Esophagus squamous epithelium (tissue), 5 donors: ENCODE data around the gene SLC34A1. TPM values are rescaled to one million over a fixed set of nuclear protein-coding genes. Genes with fewer than 3 reads are reported as not detected.

Experiments used
- DNase-seq: peaks from one replicate; lab custom pipeline; 2025; lab: John Stamatoyannopoulos, UW
- H3K27ac ChIP-seq, 4 donors: fragments of 200-600 bp; sonication (generic); one replicate each; pipeline ENCODE4 v1.5.1; 2016 to 2019; ENCODE audit warnings: mild to moderate bottlenecking in 1 of 4
- H3K27me3 ChIP-seq, 4 donors: fragments of 200-600 bp; sonication (generic); 1 replicate in 3 of 4; 2 replicates in 1 of 4; pipeline versions ENCODE4 v1.5.1 to v1.6.0; 2017 to 2021; ENCODE audit warnings: antibody characterized with exemption in 1 of 4
- H3K36me3 ChIP-seq, 3 donors: fragments of 200-600 bp; sonication (generic); one replicate each; pipeline ENCODE4 v1.5.1; 2016 to 2019
- H3K4me1 ChIP-seq, 3 donors: fragments of 200-600 bp; sonication (generic); one replicate each; pipeline ENCODE4 v1.5.1; 2017 to 2019
- H3K4me3 ChIP-seq, 4 donors: fragments of 200-600 bp; sonication (generic); 1 replicate in 3 of 4; 2 replicates in 1 of 4; pipeline ENCODE4 v1.5.1; 2016 to 2019; ENCODE audit warnings: mild to moderate bottlenecking in 2 of 4, moderate library complexity in 1 of 4
- H3K9me3 ChIP-seq, 3 donors: fragments of 200-600 bp; sonication (generic); one replicate each; pipeline ENCODE4 v1.5.1; 2016 to 2019
- POLR2A ChIP-seq, 4 donors: fragments of 450-650 bp; IDR thresholded peaks; one replicate each; pipeline ENCODE4 v1.6.1; 2017; ENCODE audit warnings: antibody characterized with exemption in 4 of 4, mild to moderate bottlenecking in 4 of 4, moderate library complexity in 3 of 4
- WGBS, 2 donors: methylation state at CpG; one replicate each; pipeline ENCODE4 v1.1.5; 2018; 5-methylcytosine and 5-hydroxymethylcytosine counted together
- intact Hi-C: fragments of 100-400 bp; cut with DNase I; formaldehyde crosslinking; loops from one replicate; pipeline ENCODE4 v1.15.0; 2022
- total RNA-seq, 4 donors: library from RNA; depleted of rRNA; stranded (reverse); fragments of >200 nt; gene quantifications; one replicate each; pipeline ENCODE4 v1.1.0, GENCODE V29; 2016
- TF ChIP-seq, protein P1 (sequence below), 6 experiments: fragments of 450-650 bp in 4 of 6; fragments of 200-600 bp in 2 of 6; sonication (generic) in 2 of 6; IDR thresholded peaks; one replicate each; pipeline ENCODE4 v1.5.1; 2016 to 2019; ENCODE audit warnings: antibody characterized with exemption in 6 of 6, mild to moderate bottlenecking in 4 of 6, moderate library complexity in 4 of 6
- donor health status: DM: yes; HTN: yes; CAD: no.

SLC34A1 gene
- total RNA-seq, 4 donors from 2014 or later = 0.15 to 0.47 (median 0.25) TPM

DNA sequence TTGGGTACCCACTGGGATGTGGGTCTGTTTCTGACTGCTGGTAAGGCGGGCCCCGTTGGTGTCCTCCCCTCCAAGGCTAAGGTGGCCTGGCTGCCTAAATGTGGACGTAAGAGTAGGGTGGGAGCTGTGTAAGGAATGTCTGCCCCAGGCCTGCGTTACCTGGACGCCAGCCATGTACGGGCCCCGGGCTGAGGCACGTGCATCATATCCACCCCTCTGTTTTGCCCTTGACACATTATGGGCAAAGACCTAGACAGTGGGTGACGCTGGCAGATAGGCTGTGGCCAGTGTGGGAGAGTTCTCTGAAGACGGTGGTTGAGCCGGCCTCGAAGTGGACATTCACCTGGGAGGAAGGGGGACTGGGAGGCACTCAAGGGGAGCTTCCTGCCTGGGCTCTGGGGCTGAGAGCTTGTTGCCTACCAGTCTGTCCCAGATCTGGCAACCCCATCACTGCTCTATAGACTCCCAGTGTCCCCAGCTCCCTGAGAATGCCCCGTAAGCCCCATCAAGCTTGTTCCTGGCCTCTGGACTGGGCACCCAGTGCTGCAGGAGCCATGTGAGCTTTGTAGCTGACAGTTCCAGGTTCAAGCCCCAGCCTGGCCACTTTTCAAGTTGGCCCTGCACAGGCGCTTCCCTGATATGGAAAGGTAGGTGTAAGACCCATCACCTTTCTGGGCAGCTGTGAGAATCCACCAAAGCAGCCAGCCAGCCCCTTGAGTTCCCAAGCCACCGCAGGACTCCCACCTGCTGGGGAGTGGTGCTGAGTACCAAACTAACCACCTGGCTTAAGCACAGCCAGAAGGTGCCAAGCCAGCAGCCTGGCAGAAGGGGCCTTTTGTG lies 59.1 kb downstream of the SLC34A1 start:
- H3K36me3 ChIP-seq = peaks cover 11 to 34% (median 14%) of the 10 kb centered on the region in 3 donors
- H3K9me3 ChIP-seq = no peaks in the 10 kb centered on the region
- peaks cover 21 to 56% (median 23%) of the 10 kb centered on the region in 3 donors for H3K4me1 ChIP-seq
- no peak overlapping the region for H3K27ac ChIP-seq
- H3K27me3 ChIP-seq = peaks cover 0 to 20% (median 0%) of the 10 kb centered on the region in 4 donors
- H3K4me3 ChIP-seq = no peak overlapping the region
- no peak for DNase-seq
- whole genome bisulfite sequencing, 2 donors = 100% methylated on average over 1 of the region's 15 CpGs; no CpG with 5 or more reads in 1 of the 2 donors
- TF ChIP-seq, protein P1, sequence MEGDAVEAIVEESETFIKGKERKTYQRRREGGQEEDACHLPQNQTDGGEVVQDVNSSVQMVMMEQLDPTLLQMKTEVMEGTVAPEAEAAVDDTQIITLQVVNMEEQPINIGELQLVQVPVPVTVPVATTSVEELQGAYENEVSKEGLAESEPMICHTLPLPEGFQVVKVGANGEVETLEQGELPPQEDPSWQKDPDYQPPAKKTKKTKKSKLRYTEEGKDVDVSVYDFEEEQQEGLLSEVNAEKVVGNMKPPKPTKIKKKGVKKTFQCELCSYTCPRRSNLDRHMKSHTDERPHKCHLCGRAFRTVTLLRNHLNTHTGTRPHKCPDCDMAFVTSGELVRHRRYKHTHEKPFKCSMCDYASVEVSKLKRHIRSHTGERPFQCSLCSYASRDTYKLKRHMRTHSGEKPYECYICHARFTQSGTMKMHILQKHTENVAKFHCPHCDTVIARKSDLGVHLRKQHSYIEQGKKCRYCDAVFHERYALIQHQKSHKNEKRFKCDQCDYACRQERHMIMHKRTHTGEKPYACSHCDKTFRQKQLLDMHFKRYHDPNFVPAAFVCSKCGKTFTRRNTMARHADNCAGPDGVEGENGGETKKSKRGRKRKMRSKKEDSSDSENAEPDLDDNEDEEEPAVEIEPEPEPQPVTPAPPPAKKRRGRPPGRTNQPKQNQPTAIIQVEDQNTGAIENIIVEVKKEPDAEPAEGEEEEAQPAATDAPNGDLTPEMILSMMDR (IDR thresholded peaks at IDR 0.05) = no peak
- no peak for TF ChIP-seq POLR2A (IDR thresholded peaks at IDR 0.05)
- intact Hi-C loops = no loop called here

DNA sequence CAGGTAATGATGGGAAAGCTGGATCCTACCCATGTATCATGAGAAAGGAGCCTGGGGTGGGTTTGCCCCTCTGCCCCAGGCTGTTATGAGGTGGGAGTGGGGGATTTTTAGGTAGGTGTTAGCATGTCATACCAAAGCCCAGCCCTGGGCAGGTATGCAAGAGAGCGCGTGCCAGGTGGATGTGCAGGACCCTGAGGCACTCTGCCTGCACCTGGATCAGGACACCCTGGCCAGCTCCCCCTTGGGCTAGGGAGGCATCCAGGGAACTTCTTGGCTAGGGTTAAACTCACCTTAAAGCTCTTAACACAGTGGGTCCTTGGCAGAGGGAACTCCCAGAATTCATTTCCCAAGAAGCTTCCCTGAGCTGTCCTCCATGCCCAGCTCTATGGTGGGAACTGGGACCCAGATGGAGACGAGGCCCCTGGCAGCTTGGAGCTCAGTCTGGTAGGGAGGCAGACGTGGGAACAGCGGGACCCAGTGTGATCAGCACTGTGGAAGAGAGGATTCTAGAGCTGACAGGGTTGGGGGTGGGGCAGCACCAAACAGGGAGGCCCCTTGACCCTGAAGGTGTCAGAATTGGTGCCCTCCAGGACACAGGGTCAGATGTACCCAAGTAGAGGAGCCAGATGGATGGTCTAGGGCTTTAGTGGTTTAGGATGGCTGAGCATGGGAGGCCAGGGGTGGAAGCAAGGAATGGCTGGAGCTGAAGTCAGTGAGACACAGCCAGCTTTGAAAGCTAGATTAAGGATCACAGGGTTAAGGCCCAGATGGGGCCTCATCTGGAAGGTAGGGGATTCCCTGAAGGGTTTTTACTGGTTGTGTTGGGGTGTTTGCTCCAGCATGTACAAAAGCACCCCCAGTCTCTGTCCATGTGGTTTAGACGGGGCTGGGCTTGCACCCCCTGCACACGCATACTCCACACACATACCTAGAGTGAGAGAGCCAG lies 60.1 kb downstream of the SLC34A1 start:
- DNase-seq = no peak
- no peak overlapping the region for H3K4me3 ChIP-seq
- H3K9me3 ChIP-seq = no peaks in the 10 kb centered on the region
- peaks cover 26 to 66% (median 26%) of the 10 kb centered on the region in 3 donors for H3K4me1 ChIP-seq
- no peak overlapping the region for H3K27ac ChIP-seq
- TF ChIP-seq, protein P1 (IDR thresholded peaks at IDR 0.05) = no peak
- TF ChIP-seq POLR2A (IDR thresholded peaks at IDR 0.05) = no peak
- H3K27me3 ChIP-seq = peaks cover 0 to 30% (median 0%) of the 10 kb centered on the region in 4 donors
- 37 to 54% methylated on average over 3 to 5 of the region's 7 CpGs for WGBS, 2 donors
- peaks cover 11 to 28% (median 14%) of the 10 kb centered on the region in 3 donors for H3K36me3 ChIP-seq
- intact Hi-C loops = no loop called here

DNA sequence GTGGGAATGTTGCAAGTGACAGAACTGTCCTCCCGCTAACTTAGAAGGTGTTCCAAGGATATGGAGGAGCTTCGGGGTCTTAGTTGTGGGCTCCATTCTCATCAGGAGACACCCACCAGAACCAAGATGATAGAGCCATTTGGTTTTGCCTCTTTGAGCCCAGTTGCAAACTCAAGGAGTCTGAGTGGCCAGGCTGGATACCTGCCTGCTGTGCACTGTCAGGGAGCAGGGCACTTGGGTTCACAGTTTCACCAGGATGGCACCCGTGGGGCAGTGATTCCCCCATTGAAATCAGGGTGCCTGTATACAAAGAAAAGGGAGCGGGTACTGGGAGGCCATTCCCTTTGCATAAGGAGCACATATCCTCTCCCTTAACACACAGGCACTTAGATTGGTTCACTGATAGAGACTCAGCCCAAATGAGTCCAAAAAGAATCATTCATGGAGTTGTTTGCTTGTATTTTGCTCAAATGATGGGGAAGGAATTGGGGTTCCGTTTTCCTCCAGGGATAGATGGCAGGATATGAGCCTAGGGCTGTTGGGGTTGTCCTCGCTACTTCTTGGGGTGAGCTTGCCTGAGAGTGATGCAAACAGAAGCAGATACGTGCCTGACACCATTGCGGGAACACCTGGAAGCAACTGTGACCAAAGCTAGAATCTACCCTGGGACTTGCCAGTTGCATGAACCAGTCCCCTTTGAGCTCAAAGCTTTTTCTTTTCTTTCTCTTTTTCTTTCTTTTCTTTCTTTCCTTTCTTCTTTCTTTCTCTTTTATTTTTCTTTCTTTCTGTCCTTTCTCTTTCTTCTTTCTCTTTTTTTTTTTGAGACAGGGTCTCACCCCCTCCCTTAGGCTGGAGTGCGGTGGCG lies 61.0 kb downstream of the SLC34A1 start:
- TF ChIP-seq, protein P1 (IDR thresholded peaks at IDR 0.05) = no peak
- no peak for TF ChIP-seq POLR2A (IDR thresholded peaks at IDR 0.05)
- Histone ChIP-seq H3K4me3 (no peak overlapping the region), H3K4me1 (peaks cover 29 to 75% (median 32%) of the 10 kb centered on the region in 3 donors), H3K9me3 (no peaks in the 10 kb centered on the region), H3K27me3 (peaks cover 0 to 38% (median 0%) of the 10 kb centered on the region in 4 donors), H3K27ac (no peak overlapping the region), H3K36me3 (peaks cover 11 to 24% (median 14%) of the 10 kb centered on the region in 3 donors)
- no peak for DNase-seq
- intact Hi-C loops = no loop called here
- WGBS, 2 donors = 41 to 50% methylated on average over 9 to 10 of the region's 10 CpGs

DNA sequence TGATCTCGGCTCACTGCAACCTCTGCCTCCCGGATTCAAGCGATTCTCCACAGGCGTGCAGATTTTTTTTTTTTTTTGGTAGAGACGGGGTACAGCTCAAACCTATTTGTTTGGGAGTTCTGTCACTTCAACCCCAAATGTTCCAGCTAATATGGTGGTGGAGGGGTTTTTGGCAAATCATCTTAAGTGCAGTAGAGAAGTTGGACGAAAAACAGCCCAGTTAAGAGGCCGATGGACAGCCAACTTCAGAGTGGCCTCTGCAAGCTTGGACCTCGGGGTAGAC lies 61.6 kb downstream of the SLC34A1 start:
- H3K4me3 ChIP-seq = peak overlapping the region in 3 of 4 donors; percentile 45 to 82 (median 72)
- intact Hi-C loops = no loop called here
- H3K27me3 ChIP-seq = peaks cover 0 to 43% (median 0%) of the 10 kb centered on the region in 4 donors
- H3K9me3 ChIP-seq = no peaks in the 10 kb centered on the region
- H3K36me3 ChIP-seq = peaks cover 6 to 18% (median 14%) of the 10 kb centered on the region in 3 donors
- H3K4me1 ChIP-seq = peaks cover 29 to 78% (median 32%) of the 10 kb centered on the region in 3 donors
- WGBS, 2 donors = 3 to 6% methylated on average over 7 to 8 of the region's 8 CpGs
- DNase-seq = no peak
- peak overlapping the region in 1 of 4 donors; percentile 61 for H3K27ac ChIP-seq
- TF ChIP-seq POLR2A (IDR thresholded peaks at IDR 0.05) = no peak
- TF ChIP-seq, protein P1 (IDR thresholded peaks at IDR 0.05) = no peak
